Sigmoid colon (tissue), 4 donors: ENCODE results near the gene RWDD3.

Experiments
- POLR2A ChIP-seq, 2 donors: fragments of 450-650 bp; IDR thresholded peaks; one replicate each; pipeline ENCODE4 v1.6.1; 2016; ENCODE audit warnings: antibody characterized with exemption in 2 of 2, mild to moderate bottlenecking in 2 of 2, moderate library complexity in 2 of 2
- POLR2AphosphoS5 ChIP-seq, 4 donors: sonication (generic); formaldehyde crosslinking; IDR thresholded peaks; one replicate each; pipeline ENCODE4 v1.6.1; 2017; ENCODE audit warnings: antibody characterized with exemption in 4 of 4
- TF ChIP-seq, protein P1 (sequence below), 4 experiments: fragments of 450-650 bp in 3 of 4; fragments of 200-600 bp in 1 of 4; IDR thresholded peaks; one replicate each; pipeline ENCODE4 v1.5.1; 2016 to 2019; ENCODE audit warnings: antibody characterized with exemption in 4 of 4, mild to moderate bottlenecking in 3 of 4, moderate library complexity in 2 of 4

DNA sequence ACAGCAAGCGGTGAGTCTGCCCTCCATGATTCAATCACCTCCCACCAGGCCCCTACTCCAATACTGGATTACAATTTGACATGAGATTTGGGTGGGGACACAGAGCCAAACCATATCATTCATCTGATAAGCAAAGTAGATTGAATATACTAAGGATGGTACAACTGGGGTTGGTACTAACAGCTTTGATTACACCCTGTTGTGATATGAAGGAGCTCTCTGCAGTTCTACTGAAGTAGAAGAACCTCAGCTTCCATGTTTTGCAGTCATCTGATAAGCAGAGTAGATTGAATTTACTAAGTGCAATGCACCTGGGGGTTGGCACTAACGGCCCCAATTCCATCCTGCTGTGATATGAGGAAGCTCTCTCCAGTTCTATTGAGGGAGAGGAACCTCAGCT, 31.1 kb downstream of the RWDD3 start:
- no peak for TF ChIP-seq POLR2AphosphoS5 (IDR thresholded peaks at IDR 0.05)
- no peak for TF ChIP-seq POLR2A (IDR thresholded peaks at IDR 0.05)
- TF ChIP-seq, protein P1, sequence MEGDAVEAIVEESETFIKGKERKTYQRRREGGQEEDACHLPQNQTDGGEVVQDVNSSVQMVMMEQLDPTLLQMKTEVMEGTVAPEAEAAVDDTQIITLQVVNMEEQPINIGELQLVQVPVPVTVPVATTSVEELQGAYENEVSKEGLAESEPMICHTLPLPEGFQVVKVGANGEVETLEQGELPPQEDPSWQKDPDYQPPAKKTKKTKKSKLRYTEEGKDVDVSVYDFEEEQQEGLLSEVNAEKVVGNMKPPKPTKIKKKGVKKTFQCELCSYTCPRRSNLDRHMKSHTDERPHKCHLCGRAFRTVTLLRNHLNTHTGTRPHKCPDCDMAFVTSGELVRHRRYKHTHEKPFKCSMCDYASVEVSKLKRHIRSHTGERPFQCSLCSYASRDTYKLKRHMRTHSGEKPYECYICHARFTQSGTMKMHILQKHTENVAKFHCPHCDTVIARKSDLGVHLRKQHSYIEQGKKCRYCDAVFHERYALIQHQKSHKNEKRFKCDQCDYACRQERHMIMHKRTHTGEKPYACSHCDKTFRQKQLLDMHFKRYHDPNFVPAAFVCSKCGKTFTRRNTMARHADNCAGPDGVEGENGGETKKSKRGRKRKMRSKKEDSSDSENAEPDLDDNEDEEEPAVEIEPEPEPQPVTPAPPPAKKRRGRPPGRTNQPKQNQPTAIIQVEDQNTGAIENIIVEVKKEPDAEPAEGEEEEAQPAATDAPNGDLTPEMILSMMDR (IDR thresholded peaks at IDR 0.05), result no peak
